HCT116 (cell line): Measurements from ENCODE around the gene TPRX1. TPM values are rescaled to one million over a fixed set of nuclear protein-coding genes. Genes with fewer than 3 reads are reported as not detected.

Experiments used
- ATAC-seq: fragments of 200-7000 bp; cut with Tn5 transposase; 2 replicates; pipeline ENCODE4 v1.9.1; 2020; ENCODE audit warnings: mild to moderate bottlenecking, moderate library complexity
- BruUV-seq: library from RNA; stranded (reverse); fragments of 400-500 nt; replicated peaks from 2 replicates; lab custom pipeline; 2021; lab: Mats Ljungman, UMichigan
- CTCF ChIA-PET: fragments of 300-600 bp; sonication (Branson Sonifier 250); formaldehyde crosslinking; loops from one replicate; lab custom pipeline; 2021; ENCODE audit warnings: antibody characterized with exemption; lab: Charles Lee
- POLR2A ChIA-PET: fragments of 300-600, 350-600 bp; sonication (Branson Sonifier 250); formaldehyde crosslinking; loops from one replicate; lab custom pipeline; 2021; ENCODE audit warnings: antibody characterized with exemption; lab: Charles Lee
- RAD21 ChIA-PET, 2 experiments: fragments of 300-600 bp; sonication (Branson Sonifier 250); formaldehyde crosslinking; loops; one replicate each; lab custom pipeline; 2023; ENCODE audit warnings: low total read pairs in 2 of 2; ENCODE audit not compliant: uncharacterized antibody in 2 of 2, unreplicated experiment in 2 of 2, low non-redundant PET in 1 of 2; lab: Charles Lee
- DNase-seq: peaks from one replicate; pipeline ENCODE4 v3.0.0-alpha.2; 2010; ENCODE audit warnings: low read depth, low spot score
- H2AFZ ChIP-seq: fragments of 200-600 bp; shearing (Covaris generic), sonication (generic); 2 replicates; pipeline ENCODE4 v1.6.1; 2017; ENCODE audit warnings: low read depth, mixed run types, mixed read lengths, antibody characterized with exemption, low read length; ENCODE audit not compliant: poor library complexity, severe bottlenecking
- H3K27ac ChIP-seq: 2 replicates; pipeline ENCODE4 v1.5.1; 2012; ENCODE audit warnings: low read depth, low read length
- H3K27me3 ChIP-seq: fragments of 200-600 bp; sonication (generic); 2 replicates; pipeline ENCODE4 v1.6.1; 2016; ENCODE audit warnings: mixed run types, low read length, mixed read lengths; ENCODE audit not compliant: insufficient read depth
- H3K36me3 ChIP-seq, 2 experiments: fragments of 200-500 bp in 1 of 2; fragments of 200-600 bp in 1 of 2; sonication (Bioruptor generic) in 1 of 2; sonication (generic) in 1 of 2; 2 replicates each; pipeline versions ENCODE4 v1.5.1 to v1.6.1; 2014 to 2016; ENCODE audit warnings: low read length in 2 of 2, inconsistent platforms in 1 of 2, mixed read lengths in 1 of 2, mixed run types in 1 of 2; ENCODE audit not compliant: insufficient read depth in 2 of 2, control insufficient read depth in 1 of 2
- H3K4me1 ChIP-seq, 2 experiments: fragments of 200-600 bp in 1 of 2; sonication (generic) in 1 of 2; 2 replicates each; pipeline versions ENCODE4 v1.5.1 to v1.6.1; 2012 to 2017; ENCODE audit warnings: low read length in 2 of 2, inconsistent platforms in 1 of 2, mild to moderate bottlenecking in 1 of 2, mixed read lengths in 1 of 2, mixed run types in 1 of 2, moderate library complexity in 1 of 2; ENCODE audit not compliant: insufficient read depth in 2 of 2, control insufficient read depth in 1 of 2
- H3K4me2 ChIP-seq: fragments of 200-600 bp; sonication (generic); 2 replicates; pipeline ENCODE4 v1.6.1; 2017; ENCODE audit warnings: mixed run types, low read length, mixed read lengths
- H3K4me3 ChIP-seq, 2 experiments: fragments of 200-600 bp in 1 of 2; sonication (generic) in 1 of 2; replicated peaks in 1 of 2; 2 replicates each; pipeline ENCODE4 v1.5.1; 2011 to 2016; ENCODE audit warnings: low read length in 2 of 2, control low read depth in 1 of 2, low read depth in 1 of 2, mild to moderate bottlenecking in 1 of 2, mixed read lengths in 1 of 2, mixed run types in 1 of 2
- H3K79me2 ChIP-seq: fragments of 200-600 bp; sonication (generic); 2 replicates; pipeline ENCODE4 v1.6.1; 2017; ENCODE audit warnings: mild to moderate bottlenecking, mixed run types, low read length, moderate library complexity, mixed read lengths; ENCODE audit not compliant: insufficient read depth
- H3K9ac ChIP-seq: fragments of 200-600 bp; sonication (generic); 2 replicates; pipeline ENCODE4 v1.6.1; 2016; ENCODE audit warnings: low read length, mixed read lengths
- H3K9me2 ChIP-seq: fragments of 200-600 bp; sonication (generic), shearing (Covaris generic); 2 replicates; pipeline ENCODE4 v1.6.1; 2017; ENCODE audit warnings: mixed run types, mild to moderate bottlenecking, moderate library complexity; ENCODE audit not compliant: insufficient read depth
- H3K9me3 ChIP-seq, 2 experiments: fragments of 200-500 bp in 1 of 2; fragments of 200-600 bp in 1 of 2; sonication (Bioruptor generic) in 1 of 2; sonication (generic) in 1 of 2; 2 replicates each; pipeline ENCODE4 v1.6.1; 2014 to 2017; ENCODE audit warnings: low read length in 2 of 2, mixed read lengths in 2 of 2, inconsistent platforms in 1 of 2, low read depth in 1 of 2, mild to moderate bottlenecking in 1 of 2, mixed run types in 1 of 2, moderate library complexity in 1 of 2; ENCODE audit not compliant: control insufficient read depth in 1 of 2, insufficient read depth in 1 of 2
- H4K20me1 ChIP-seq: fragments of 200-600 bp; sonication (generic), shearing (Covaris generic); 2 replicates; pipeline ENCODE4 v1.6.1; 2017; ENCODE audit warnings: mixed run types, mild to moderate bottlenecking, moderate library complexity; ENCODE audit not compliant: insufficient read depth
- ATF3 ChIP-seq: IDR thresholded peaks from 2 replicates; pipeline ENCODE4 v1.6.1; 2012
- CBX3 ChIP-seq: IDR thresholded peaks from 2 replicates; pipeline ENCODE4 v1.6.1; 2012; ENCODE audit warnings: low read depth
- CEBPB ChIP-seq: IDR thresholded peaks from 2 replicates; pipeline ENCODE4 v1.6.1; 2012; ENCODE audit warnings: low read depth
- EGR1 ChIP-seq: IDR thresholded peaks from 2 replicates; pipeline ENCODE4 v1.6.1; 2012; ENCODE audit warnings: low read depth
- ELF1 ChIP-seq: IDR thresholded peaks from 2 replicates; pipeline ENCODE4 v1.6.1; 2012; ENCODE audit warnings: low read depth, borderline replicate concordance
- EZH2phosphoT487 ChIP-seq: fragments of 200-600 bp; IDR thresholded peaks from 2 replicates; pipeline ENCODE4 v1.6.1; 2018; ENCODE audit warnings: antibody characterized with exemption, borderline replicate concordance
- JUND ChIP-seq: IDR thresholded peaks from 2 replicates; pipeline ENCODE4 v1.6.1; 2012
- POLR2A ChIP-seq: IDR thresholded peaks from 2 replicates; pipeline ENCODE4 v1.7.0; 2011; ENCODE audit warnings: borderline replicate concordance; ENCODE audit not compliant: insufficient read depth, insufficient read length; ENCODE audit errors: extremely low read depth
- POLR2AphosphoS5 ChIP-seq: IDR thresholded peaks from 2 replicates; pipeline ENCODE4 v1.6.1; 2011; ENCODE audit warnings: mild to moderate bottlenecking, low read depth, low read length, moderate library complexity
- RAD21 ChIP-seq: IDR thresholded peaks from 2 replicates; pipeline ENCODE4 v1.6.1; 2012; ENCODE audit warnings: low read depth, mild to moderate bottlenecking
- SIN3A ChIP-seq: IDR thresholded peaks from 2 replicates; pipeline ENCODE4 v1.6.1; 2012; ENCODE audit warnings: low read depth
- SP1 ChIP-seq: IDR thresholded peaks from 2 replicates; pipeline ENCODE4 v1.6.1; 2012; ENCODE audit warnings: low read depth
- SRF ChIP-seq: IDR thresholded peaks from 2 replicates; pipeline ENCODE4 v1.6.1; 2012; ENCODE audit warnings: low read depth
- TCF7L2 ChIP-seq: IDR thresholded peaks from 2 replicates; pipeline ENCODE4 v1.7.0; 2011; ENCODE audit warnings: borderline replicate concordance, inconsistent platforms; ENCODE audit not compliant: insufficient read depth, insufficient read length; ENCODE audit errors: extremely low read depth
- ZFX ChIP-seq: fragments of 450-650 bp; IDR thresholded peaks from 2 replicates; pipeline ENCODE4 v1.6.1; 2017
- intact Hi-C: fragments of 100-400 bp; cut with micrococcal nuclease; formaldehyde crosslinking; loops from 2 replicates; pipeline ENCODE4 v1.10.0; 2022
- total RNA-seq: library from RNA; stranded (reverse); gene quantifications from one replicate; pipeline ENCODE4 v1.2.1, GENCODE V29; 2021; ENCODE audit not compliant: unreplicated experiment
- TF ChIP-seq, protein P1 (sequence below): IDR thresholded peaks from 2 replicates; pipeline ENCODE4 v1.6.1; 2011; ENCODE audit warnings: mild to moderate bottlenecking, low read length, moderate library complexity; ENCODE audit not compliant: insufficient replicate concordance; ENCODE audit errors: extremely low read depth
- TF ChIP-seq, protein P2 (sequence below): IDR thresholded peaks from 2 replicates; pipeline ENCODE4 v1.6.1; 2012; ENCODE audit warnings: low read depth
- TF ChIP-seq, protein P3 (sequence below): IDR thresholded peaks from 2 replicates; pipeline ENCODE4 v1.6.1; 2012
- TF ChIP-seq, protein P4 (sequence below), 3 experiments: fragments of 200-600 bp in 1 of 3; sonication (generic) in 1 of 3; IDR thresholded peaks in 2 of 3; conservative IDR thresholded peaks in 1 of 3; 2 replicates each; pipeline ENCODE4 v1.5.1; 2012 to 2017; ENCODE audit warnings: low read depth in 2 of 3, low read length in 2 of 3, antibody characterized with exemption in 1 of 3, borderline replicate concordance in 1 of 3, control low read depth in 1 of 3, mild to moderate bottlenecking in 1 of 3, mixed read lengths in 1 of 3, mixed run types in 1 of 3, moderate library complexity in 1 of 3; ENCODE audit not compliant: insufficient read depth in 1 of 3

The TPRX1 gene
- total RNA-seq, 1 experiment from 2014 or later = not detected

GRCh38 chr19:47842941-47843340, 38.6 kb upstream of the TPRX1 start:
- POLR2A ChIA-PET = no interaction called here

More at GRCh38 chr19:47842941-47843340, 38.6 kb upstream of the TPRX1 start:
- RAD21 ChIA-PET = no interaction called here
- DNase-seq (no peak), ATAC-seq (no peak)
- Histone ChIP-seq H3K9me2 (no peaks in the 10 kb centered on the region), H3K79me2 (no peaks in the 10 kb centered on the region), H4K20me1 (no peaks in the 10 kb centered on the region), H3K27ac (no peak overlapping the region), H3K9ac (no peak overlapping the region), H3K4me2 (no peak overlapping the region), H3K4me1 (no peaks in the 10 kb centered on the region), H2AFZ (no peak overlapping the region), H3K27me3 (no peaks in the 10 kb centered on the region), H3K36me3 (no peaks in the 10 kb centered on the region), H3K4me3 (no peak overlapping the region), H3K9me3 (no peaks in the 10 kb centered on the region)
- intact Hi-C loops = no loop called here
- no TSS peak for BruUV-seq
- CTCF ChIA-PET = interaction anchor here (1.4 kb wide), 1 partner anchor 26 kb away, joined by 5 read pairs; no protein-coding TSS in a partner anchor
- TF ChIP-seq ATF3 (no peak), SP1 (no peak), ZFX (no peak), RAD21 (no peak), TCF7L2 (no peak), EZH2phosphoT487 (no peak), CBX3 (no peak), SRF (no peak), POLR2A (no peak), SIN3A (no peak), CEBPB (no peak), ELF1 (no peak), JUND (no peak), EGR1 (no peak), POLR2AphosphoS5 (no peak)
- TF ChIP-seq, protein P1, sequence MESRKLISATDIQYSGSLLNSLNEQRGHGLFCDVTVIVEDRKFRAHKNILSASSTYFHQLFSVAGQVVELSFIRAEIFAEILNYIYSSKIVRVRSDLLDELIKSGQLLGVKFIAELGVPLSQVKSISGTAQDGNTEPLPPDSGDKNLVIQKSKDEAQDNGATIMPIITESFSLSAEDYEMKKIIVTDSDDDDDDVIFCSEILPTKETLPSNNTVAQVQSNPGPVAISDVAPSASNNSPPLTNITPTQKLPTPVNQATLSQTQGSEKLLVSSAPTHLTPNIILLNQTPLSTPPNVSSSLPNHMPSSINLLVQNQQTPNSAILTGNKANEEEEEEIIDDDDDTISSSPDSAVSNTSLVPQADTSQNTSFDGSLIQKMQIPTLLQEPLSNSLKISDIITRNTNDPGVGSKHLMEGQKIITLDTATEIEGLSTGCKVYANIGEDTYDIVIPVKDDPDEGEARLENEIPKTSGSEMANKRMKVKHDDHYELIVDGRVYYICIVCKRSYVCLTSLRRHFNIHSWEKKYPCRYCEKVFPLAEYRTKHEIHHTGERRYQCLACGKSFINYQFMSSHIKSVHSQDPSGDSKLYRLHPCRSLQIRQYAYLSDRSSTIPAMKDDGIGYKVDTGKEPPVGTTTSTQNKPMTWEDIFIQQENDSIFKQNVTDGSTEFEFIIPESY = no peak
- TF ChIP-seq, protein P2, sequence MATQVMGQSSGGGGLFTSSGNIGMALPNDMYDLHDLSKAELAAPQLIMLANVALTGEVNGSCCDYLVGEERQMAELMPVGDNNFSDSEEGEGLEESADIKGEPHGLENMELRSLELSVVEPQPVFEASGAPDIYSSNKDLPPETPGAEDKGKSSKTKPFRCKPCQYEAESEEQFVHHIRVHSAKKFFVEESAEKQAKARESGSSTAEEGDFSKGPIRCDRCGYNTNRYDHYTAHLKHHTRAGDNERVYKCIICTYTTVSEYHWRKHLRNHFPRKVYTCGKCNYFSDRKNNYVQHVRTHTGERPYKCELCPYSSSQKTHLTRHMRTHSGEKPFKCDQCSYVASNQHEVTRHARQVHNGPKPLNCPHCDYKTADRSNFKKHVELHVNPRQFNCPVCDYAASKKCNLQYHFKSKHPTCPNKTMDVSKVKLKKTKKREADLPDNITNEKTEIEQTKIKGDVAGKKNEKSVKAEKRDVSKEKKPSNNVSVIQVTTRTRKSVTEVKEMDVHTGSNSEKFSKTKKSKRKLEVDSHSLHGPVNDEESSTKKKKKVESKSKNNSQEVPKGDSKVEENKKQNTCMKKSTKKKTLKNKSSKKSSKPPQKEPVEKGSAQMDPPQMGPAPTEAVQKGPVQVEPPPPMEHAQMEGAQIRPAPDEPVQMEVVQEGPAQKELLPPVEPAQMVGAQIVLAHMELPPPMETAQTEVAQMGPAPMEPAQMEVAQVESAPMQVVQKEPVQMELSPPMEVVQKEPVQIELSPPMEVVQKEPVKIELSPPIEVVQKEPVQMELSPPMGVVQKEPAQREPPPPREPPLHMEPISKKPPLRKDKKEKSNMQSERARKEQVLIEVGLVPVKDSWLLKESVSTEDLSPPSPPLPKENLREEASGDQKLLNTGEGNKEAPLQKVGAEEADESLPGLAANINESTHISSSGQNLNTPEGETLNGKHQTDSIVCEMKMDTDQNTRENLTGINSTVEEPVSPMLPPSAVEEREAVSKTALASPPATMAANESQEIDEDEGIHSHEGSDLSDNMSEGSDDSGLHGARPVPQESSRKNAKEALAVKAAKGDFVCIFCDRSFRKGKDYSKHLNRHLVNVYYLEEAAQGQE = no peak
- TF ChIP-seq, protein P3, sequence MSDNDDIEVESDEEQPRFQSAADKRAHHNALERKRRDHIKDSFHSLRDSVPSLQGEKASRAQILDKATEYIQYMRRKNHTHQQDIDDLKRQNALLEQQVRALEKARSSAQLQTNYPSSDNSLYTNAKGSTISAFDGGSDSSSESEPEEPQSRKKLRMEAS = no peak
- TF ChIP-seq, protein P4, sequence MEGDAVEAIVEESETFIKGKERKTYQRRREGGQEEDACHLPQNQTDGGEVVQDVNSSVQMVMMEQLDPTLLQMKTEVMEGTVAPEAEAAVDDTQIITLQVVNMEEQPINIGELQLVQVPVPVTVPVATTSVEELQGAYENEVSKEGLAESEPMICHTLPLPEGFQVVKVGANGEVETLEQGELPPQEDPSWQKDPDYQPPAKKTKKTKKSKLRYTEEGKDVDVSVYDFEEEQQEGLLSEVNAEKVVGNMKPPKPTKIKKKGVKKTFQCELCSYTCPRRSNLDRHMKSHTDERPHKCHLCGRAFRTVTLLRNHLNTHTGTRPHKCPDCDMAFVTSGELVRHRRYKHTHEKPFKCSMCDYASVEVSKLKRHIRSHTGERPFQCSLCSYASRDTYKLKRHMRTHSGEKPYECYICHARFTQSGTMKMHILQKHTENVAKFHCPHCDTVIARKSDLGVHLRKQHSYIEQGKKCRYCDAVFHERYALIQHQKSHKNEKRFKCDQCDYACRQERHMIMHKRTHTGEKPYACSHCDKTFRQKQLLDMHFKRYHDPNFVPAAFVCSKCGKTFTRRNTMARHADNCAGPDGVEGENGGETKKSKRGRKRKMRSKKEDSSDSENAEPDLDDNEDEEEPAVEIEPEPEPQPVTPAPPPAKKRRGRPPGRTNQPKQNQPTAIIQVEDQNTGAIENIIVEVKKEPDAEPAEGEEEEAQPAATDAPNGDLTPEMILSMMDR (IDR thresholded peaks at IDR 0.05 in 2 of 3, conservative IDR thresholded peaks at IDR 0.05 in 1 of 3; ENCODE audit: borderline replicate concordance in 1 of 3, insufficient read depth in 1 of 3, low read depth in 2 of 3, low read length in 2 of 3) = no peak
